ENCODE measurements around the gene MUC3A.
"Not testable (repeated sequence)": the region's sequence is repeated elsewhere in the genome, so short reads cannot be mapped to it uniquely, and the experiment has no call there.

MUC3A gene

GRCh38 chr7:100949227-100949932, at the start of gene MUC3A:
TSS of gene MUC3A (plus strand) at chr7:100949534. CDS start at chr7:100949625, 91 bp downstream.
- DNase-seq (ENCODE audit: low read depth) = no peak

DNA sequence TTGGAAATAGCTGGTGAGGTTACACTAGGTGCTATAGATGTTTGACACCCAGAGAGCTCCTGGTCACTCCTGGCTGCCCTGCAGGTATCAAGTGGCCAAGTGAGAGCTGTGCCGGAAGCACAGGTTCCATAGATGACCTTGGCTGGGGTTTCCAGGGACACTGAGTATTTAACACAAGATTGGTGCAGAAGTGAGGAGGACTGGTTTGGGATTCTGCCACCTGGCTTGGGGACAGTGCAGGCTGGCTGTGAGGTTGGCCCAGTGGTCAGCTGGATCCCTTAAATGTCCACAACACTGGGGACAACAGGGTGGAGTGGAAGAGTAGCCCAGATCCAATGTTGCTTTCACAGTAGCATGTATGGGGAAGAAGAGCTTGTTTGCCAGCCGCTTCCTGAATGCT, 48.4 kb upstream of the MUC3A start:
- DNase-seq (ENCODE audit: low read depth) = no peak

GRCh38 chr7:100901921-100902332, 47.4 kb upstream of the MUC3A start:
- no peak for DNase-seq (ENCODE audit: low read depth)

GRCh38 chr7:100902638-100903037, 46.7 kb upstream of the MUC3A start:
- no peak for DNase-seq (ENCODE audit: low read depth)

DNA sequence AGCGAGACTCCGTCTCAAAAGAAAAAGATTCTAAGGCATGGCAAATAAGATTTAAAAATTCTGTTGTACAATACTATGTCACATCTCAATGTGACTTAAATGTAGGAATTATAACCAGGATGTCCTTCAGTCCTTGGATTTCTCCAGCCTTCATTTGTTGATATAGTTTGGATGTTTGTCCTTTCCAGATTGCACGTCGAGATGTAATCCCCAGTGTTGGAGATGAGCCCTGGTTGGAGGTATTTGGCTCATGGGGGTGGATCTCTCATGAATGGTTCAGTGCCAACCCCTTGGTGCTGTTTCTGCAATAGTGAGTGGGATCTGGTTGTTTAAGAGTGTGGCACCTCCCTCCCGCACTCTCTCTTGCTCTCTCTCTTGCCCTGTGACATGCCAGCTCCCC, 40.8 kb upstream of the MUC3A start:
- DNase-seq (ENCODE audit: low read depth) = no peak

- DNase-seq (ENCODE audit: low read depth) = not testable (repeated sequence)
These were observed 38.9 kb upstream of the MUC3A start for GRCh38 chr7:100910443-100910842.

GRCh38 chr7:100911484-100911883, 37.9 kb upstream of the MUC3A start:
- no peak for DNase-seq (ENCODE audit: low read depth)

DNA sequence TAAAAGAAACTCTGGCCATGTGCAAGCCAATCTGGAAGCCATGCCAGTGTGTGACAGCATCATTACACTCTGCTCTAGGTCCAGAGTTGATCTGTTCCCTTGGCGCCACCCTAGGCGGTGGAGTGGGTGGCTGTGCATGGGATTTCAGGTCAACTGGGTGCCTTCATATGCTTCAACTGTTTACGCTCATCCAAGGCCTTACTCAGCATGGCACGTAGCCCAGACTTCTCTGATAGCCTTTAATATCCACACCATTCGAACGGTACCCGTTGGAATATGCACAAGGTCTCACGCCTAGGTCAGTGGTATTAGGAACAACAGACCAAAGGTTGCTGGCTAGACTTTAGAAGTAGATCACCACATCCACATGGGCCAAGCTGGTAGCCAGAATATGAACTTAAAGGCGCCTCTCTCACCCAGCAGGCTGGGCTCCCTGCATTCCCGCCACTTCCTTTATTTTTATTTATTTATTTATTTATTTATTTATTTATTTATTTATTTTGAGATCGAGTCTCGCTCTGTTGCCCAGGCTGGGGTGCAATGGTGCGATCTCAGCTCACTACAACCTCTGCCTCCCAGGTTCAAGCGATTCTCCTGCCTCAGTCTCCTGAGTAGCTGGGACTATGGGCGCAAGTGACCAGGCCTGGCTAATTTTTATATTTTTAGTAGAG, 35.0 kb upstream of the MUC3A start:
- no peak for DNase-seq (ENCODE audit: low read depth)

GRCh38 chr7:100914879-100915447, 34.4 kb upstream of the MUC3A start:
- no peak for DNase-seq (ENCODE audit: low read depth)

DNA sequence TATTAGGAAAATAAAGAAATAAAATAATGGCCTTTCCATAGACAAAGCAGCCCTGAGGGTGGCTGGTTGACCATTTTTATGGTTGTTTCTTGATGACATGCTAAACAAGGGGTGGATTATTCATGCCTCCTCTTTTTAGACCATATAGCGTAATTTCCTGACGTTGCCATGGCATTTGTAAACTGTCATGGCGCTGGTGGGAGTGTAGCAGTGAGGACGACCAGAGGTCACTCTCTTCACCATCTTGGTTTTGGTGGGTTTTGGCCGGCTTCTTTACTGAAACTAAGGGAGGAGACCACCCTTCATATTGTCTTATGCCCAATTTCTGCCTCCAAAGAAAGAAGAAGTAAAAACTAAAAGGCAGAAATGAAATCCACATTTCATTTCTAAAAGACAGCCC, 30.0 kb upstream of the MUC3A start:
- not testable (repeated sequence) for DNase-seq (ENCODE audit: low read depth)

DNA sequence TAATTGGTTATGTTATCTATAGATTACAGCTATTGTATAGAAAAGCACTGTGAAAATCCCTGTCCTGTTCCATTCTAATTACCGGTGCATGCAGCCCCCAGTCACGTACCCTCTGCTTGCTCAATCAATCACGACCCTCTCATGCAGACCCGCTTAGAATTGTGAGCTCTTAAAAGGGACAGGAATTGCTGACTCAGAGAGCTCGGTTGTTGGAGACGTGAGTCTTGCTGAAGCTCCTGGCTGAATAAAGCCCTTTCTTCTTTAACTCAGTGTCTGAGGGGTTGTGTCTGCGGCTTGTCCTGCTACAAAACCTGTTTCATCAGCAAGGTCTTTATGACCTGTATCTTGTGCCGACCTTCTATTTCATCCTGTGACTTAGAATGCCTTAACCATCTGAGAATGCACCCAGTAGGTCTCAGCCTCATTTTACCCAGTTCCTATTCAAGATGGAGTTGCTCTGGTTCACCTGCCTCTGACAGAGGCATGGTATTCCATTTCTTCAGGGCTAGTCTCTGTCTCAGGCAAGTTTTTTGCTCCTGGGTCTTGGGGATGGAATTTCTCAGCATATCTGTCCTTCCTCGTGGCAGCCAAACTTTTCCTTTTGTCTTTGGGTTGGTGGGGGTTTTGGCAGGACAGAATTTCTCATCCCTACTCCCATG, 29.4 kb upstream of the MUC3A start:
- DNase-seq (ENCODE audit: low read depth) = not testable (repeated sequence)

- no peak for DNase-seq (ENCODE audit: low read depth)
These were observed 28.3 kb upstream of the MUC3A start for GRCh38 chr7:100921039-100921438.

DNA sequence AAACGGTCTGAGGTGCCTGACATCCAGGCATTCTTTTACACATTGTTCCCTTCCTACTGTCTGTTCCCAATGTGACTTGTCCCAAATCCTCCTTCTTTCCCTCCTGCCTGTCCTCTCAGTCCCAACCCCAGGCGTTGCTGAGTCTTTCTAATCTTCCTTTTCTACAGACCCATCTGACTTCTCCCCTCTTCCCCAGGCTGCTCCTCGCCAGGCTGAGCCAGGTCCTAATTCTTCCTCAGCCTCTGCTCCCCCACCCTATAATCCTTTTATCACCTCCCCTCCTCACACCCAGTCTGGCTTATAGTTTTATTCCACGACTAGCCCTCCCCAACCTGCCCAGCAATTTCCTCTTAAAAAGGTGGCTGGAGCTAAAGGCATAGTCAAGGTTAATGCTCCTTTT, 25.7 kb upstream of the MUC3A start:
- not testable (repeated sequence) for DNase-seq (ENCODE audit: low read depth)

DNA sequence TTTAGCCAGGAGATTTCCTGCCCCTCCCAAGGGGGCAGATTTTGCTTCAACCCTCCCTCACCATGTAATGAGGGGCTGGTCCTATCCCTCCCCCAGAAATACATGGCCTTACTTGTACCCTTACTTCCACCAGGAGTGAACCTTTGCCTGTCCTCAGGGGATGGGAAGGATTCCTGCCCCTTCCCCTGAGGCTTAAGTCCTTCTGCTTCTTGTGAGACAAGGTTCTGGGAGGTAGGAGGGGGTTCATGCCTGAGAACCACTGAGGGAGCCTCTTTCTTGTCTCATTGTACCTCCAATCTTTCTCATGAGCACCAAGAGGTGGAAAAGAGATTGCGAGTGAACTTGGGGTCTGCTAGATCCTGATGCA, 19.5 kb upstream of the MUC3A start:
- no peak for DNase-seq (ENCODE audit: low read depth)

DNA sequence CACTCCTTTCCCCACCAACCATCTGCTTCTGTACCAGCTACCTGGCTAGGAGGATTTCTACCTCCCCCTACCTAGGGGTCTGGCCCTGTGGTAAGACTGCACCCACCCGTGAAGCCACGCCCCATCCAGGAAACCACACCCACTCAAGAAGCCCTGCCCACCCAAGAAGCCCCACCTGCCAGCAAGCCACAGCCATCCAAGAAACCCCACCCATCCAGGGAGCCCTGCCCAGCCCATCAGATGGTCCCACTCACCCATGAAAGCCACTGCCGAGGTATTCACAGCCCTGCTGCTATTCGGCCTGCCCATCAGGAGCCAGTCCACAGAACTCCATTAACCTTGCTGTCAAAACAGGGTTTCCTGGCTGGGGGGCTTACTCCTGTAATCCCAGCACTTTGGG, 15.6 kb upstream of the MUC3A start:
- no peak for DNase-seq (ENCODE audit: low read depth)

GRCh38 chr7:100935381-100935780, 14.0 kb upstream of the MUC3A start:
- not testable (repeated sequence) for DNase-seq (ENCODE audit: low read depth)

DNA sequence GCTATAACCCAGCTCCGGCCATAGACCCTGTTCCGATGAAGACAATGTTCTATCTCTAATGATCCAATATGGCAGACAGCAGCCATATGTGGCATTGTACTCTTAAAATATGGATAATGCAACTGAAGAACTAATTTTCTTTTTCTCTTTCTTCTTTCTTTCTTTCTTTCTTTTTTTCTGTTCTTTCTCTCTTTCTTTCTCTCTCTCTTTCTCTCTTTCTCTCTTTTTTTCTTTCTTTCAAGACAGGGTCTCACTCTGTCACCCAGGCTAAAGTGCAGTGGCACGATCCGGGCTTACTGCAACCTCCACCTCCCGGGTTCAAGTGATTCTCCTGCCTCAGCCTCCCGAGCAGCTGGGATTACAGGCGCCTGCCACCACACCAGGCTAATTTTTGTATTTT, 13.2 kb upstream of the MUC3A start:
- not testable (repeated sequence) for DNase-seq (ENCODE audit: low read depth)

DNA sequence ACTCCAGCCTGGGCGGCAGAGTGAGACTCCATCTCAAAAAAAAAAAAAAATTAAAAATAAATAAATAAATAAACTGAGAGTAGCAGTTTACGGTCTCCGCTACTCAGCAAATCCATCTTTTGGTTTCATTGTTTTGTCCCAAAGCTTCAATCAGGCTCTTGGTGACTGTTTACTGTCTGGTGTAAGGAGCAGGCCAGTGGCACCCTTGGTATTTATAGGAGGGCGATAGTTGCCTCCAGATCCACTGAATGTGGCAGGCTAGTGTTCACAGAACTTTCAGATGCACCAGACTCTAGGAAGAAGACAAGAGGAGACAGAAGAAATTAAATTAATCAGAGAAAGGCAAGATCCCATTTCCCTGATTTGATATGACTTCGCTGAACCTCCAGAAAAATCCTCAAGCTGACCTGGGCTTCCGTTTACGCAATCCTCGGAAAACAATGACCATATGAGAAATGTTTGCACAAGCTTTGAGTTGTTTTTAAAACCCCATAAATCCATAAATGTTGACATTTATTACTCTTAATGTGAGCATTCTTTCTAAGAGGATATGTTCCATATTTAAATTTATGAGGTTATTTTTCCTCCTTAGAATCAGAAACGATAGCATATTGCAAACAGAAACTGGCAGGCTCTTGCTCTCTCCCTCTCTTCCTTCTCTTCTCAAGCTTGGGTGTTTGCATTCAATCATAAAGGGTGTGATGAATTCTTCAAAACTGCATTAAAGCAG, 7.1 kb upstream of the MUC3A start:
- no peak for DNase-seq (ENCODE audit: low read depth)

GRCh38 chr7:100943693-100944092, 5.6 kb upstream of the MUC3A start:
- DNase-seq (ENCODE audit: low read depth) = no peak

DNA sequence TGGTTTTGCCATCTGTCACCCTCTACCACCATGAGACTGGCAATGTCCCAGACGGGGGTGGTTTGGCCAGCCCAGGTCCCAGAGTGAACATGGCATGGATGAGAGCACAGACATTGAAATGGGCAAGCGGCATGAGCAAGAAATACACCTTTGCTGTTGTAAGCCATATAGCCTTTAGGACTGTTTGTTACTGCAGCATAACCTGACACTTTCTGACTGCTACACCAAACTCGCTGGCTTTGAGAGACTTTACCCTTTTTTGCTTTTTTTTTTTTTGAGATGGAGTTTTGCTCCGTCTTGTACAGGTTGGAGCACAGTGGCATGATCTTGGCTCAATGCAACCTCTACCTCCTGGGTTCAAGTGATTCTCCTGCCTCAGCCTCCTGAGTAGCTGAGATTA, 5.2 kb upstream of the MUC3A start:
- no peak for DNase-seq (ENCODE audit: low read depth)

DNA sequence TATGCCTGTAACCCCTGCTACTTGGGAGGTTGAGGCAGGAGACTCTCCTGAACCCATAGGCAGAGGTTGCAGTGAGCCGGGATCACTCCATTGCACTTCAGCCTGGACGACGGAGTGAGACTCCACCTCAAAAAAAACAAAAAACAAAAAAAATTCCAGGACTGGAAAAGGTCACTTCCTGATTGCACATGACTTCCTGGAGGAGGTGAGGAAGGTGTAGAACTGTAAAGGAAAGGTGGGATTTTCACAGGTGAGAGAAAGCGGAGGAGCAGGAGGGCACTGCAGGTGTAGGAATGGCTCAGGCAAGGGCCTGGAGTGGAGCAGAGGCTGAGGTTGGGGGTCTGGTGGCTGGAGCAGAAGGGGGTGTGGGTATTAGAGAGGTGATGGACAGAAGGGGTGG, 3.2 kb upstream of the MUC3A start:
- DNase-seq (ENCODE audit: low read depth) = no peak

- DNase-seq (ENCODE audit: low read depth) = no peak
These were observed 2.5 kb upstream of the MUC3A start for GRCh38 chr7:100946766-100947365.
